ENCODE measurements around the gene SLCO6A1.
A peak's percentile ranks its signal among the peaks of the same experiment; 100 is the strongest.

Gene SLCO6A1, protein sequence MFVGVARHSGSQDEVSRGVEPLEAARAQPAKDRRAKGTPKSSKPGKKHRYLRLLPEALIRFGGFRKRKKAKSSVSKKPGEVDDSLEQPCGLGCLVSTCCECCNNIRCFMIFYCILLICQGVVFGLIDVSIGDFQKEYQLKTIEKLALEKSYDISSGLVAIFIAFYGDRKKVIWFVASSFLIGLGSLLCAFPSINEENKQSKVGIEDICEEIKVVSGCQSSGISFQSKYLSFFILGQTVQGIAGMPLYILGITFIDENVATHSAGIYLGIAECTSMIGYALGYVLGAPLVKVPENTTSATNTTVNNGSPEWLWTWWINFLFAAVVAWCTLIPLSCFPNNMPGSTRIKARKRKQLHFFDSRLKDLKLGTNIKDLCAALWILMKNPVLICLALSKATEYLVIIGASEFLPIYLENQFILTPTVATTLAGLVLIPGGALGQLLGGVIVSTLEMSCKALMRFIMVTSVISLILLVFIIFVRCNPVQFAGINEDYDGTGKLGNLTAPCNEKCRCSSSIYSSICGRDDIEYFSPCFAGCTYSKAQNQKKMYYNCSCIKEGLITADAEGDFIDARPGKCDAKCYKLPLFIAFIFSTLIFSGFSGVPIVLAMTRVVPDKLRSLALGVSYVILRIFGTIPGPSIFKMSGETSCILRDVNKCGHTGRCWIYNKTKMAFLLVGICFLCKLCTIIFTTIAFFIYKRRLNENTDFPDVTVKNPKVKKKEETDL

DNA sequence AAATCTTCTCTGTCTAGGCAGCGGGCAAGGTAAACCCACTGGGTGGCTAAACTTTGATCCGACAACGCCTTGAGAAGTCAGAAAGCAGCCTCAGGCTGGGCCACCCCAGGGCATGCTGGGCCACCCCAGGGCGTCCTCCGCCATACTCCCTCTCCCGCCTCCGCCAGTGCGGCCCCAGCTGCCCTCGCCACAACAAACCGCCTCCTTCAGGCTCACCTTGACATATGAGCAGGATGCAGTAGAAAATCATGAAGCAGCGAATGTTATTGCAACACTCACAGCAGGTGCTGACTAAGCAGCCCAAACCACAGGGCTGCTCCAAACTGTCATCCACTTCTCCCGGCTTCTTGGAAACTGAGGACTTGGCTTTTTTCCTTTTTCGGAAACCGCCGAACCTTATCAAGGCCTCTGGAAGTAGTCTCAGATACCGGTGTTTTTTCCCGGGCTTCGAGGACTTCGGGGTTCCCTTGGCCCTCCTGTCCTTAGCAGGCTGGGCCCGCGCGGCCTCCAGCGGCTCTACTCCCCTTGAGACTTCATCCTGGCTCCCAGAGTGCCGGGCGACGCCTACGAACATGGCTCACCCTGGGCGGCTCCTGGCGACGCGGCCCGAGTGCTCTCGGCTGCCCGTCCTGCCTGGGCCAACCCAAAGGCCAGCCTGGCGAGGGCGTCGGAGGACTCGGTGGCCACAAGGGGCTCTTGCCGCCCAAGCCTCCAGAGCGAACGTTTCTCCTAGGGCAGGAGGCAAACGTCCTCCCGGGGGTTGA, at the start of gene SLCO6A1:
TSS of gene SLCO6A1 (minus strand) at position 731 of the 764 bp plus-strand sequence. CDS start at position 574, 157 bp downstream.
- H3K27me3 ChIP-seq = no peaks in the 10 kb centered on the region
- DNase-seq = peak in 1 of 2 donors; percentile 64
- H3K4me1 ChIP-seq = no peaks in the 10 kb centered on the region
- H3K36me3 ChIP-seq = no peaks in the 10 kb centered on the region
- H3K4me3 ChIP-seq = no peak within 1 kb of the TSS
- TF ChIP-seq, protein P1, sequence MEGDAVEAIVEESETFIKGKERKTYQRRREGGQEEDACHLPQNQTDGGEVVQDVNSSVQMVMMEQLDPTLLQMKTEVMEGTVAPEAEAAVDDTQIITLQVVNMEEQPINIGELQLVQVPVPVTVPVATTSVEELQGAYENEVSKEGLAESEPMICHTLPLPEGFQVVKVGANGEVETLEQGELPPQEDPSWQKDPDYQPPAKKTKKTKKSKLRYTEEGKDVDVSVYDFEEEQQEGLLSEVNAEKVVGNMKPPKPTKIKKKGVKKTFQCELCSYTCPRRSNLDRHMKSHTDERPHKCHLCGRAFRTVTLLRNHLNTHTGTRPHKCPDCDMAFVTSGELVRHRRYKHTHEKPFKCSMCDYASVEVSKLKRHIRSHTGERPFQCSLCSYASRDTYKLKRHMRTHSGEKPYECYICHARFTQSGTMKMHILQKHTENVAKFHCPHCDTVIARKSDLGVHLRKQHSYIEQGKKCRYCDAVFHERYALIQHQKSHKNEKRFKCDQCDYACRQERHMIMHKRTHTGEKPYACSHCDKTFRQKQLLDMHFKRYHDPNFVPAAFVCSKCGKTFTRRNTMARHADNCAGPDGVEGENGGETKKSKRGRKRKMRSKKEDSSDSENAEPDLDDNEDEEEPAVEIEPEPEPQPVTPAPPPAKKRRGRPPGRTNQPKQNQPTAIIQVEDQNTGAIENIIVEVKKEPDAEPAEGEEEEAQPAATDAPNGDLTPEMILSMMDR (IDR thresholded peaks at IDR 0.05) = no peak
- intact Hi-C loops (cut with DNase I; ENCODE audit: low total_unique reads) = no loop called here
- H3K9me3 ChIP-seq = no peaks in the 10 kb centered on the region
- H3K27ac ChIP-seq = no peak within 1 kb of the TSS

DNA sequence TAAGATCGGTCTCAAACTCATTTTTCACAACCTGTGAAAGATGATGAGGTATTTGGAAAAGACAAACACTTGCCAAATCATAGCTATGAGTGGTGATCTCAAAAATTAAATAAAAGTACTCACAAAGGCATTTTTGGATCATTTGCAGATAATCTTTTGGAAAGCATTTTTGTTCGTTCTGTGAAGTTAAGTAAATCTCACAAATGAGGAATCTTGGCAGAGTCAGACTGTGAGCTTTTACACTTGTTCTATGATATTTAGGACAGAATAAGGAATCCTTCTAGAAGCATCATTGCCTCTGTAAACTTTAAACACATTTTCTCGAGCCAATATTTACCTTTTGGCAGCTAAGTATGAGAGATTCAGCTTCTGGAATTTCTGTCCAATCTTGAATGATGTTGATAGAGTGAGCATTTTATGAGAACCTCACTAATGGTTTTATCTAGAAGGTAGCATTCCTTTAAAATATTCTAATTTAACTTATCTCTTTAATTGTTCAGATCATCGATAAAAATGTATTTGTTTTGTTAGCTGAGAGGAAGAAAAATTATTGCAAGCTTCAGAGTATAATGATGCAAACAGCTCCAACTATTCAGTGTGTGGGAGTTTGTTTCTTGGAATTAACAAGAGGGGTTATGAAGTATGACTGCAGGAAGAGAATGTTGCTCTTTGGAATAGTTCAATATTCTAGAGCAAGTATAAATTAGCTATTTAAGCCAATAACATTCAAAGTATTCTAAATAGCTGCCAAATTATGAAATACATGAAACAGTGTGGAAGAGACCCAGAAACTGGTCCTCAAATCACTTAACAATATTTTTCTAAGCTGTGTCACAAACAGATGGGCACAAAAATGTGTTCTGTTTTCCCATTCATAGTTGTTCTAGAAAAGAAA, 48.6 kb upstream of the SLCO6A1 start:
- peaks cover 0 to 11% (median 5%) of the 10 kb centered on the region in 4 donors for H3K4me1 ChIP-seq

DNA sequence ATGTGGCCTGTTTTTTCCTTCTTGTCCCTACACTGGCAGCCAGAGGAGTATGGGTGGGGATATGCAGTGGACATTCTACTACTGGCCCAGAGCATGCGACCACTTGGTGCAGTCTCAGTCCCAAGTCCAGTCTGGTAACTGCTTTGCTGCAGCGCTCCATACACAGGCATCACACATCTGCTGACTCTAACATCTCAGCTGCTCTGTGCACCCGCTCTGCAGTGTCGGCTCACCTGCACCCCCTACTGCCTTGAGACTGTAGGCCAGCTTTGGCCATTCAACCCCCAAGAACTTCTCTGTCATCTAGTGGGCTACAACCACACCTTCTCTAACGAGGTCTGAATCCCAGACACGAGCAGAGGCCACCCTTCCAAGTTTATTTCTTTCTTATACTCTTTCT, 46.4 kb upstream of the SLCO6A1 start:
- Histone ChIP-seq H3K27me3 (no peaks in the 10 kb centered on the region), H3K36me3 (no peaks in the 10 kb centered on the region), H3K4me1 (peaks cover 0 to 11% (median 5%) of the 10 kb centered on the region in 4 donors), H3K9me3 (no peaks in the 10 kb centered on the region), H3K4me3 (no peak overlapping the region), H3K27ac (no peak overlapping the region)
- TF ChIP-seq, protein P1 (IDR thresholded peaks at IDR 0.05) = no peak
- DNase-seq = no peak
- intact Hi-C loops (cut with DNase I; ENCODE audit: low total_unique reads) = no loop called here

More for the DNA sequence above, 48.6 kb upstream of the SLCO6A1 start:
- H3K36me3 ChIP-seq = no peaks in the 10 kb centered on the region
- H3K4me3 ChIP-seq = no peak overlapping the region
- intact Hi-C loops (cut with DNase I; ENCODE audit: low total_unique reads) = no loop called here
- no peaks in the 10 kb centered on the region for H3K27me3 ChIP-seq
- no peak for DNase-seq
- no peaks in the 10 kb centered on the region for H3K9me3 ChIP-seq
- TF ChIP-seq, protein P1 (IDR thresholded peaks at IDR 0.05) = no peak
- no peak overlapping the region for H3K27ac ChIP-seq

DNA sequence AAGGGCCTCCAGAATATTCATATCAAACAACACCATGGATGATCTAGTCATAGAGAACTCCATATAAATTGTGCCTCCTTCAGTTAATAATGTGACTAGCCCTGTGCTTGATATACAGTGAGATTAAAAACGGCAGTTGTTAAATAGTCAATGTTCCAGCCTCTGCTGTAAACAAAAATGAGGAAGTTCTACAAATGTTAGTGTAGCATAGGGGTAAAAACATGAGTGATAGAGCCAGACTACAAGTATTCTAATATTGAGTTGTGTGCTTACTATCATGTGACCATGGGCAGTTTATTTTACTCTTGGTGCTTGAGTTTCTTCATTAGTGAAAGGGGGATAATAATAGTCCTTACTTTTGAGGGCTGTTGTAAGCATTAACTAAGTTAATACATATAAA, 43.3 kb upstream of the SLCO6A1 start:
- H3K4me1 ChIP-seq = peaks cover 0 to 4% (median under 1%) of the 10 kb centered on the region in 4 donors
- TF ChIP-seq, protein P1 (IDR thresholded peaks at IDR 0.05) = no peak
- H3K27ac ChIP-seq = no peak overlapping the region
- H3K4me3 ChIP-seq = no peak overlapping the region
- H3K27me3 ChIP-seq = no peaks in the 10 kb centered on the region
- no peak for DNase-seq
- no peaks in the 10 kb centered on the region for H3K36me3 ChIP-seq
- no peaks in the 10 kb centered on the region for H3K9me3 ChIP-seq
- intact Hi-C loops (cut with DNase I; ENCODE audit: low total_unique reads) = no loop called here

All from tibial artery (tissue), 4 donors.